ENCODE results near the gene TSBP1.

TSBP1 gene

GRCh38 chr6:32386040-32386439 lies 14.3 kb upstream of the TSBP1 start:
- DNase-seq = no peak
- H3K27ac ChIP-seq = no peak overlapping the region
- no peak overlapping the region for H3K4me3 ChIP-seq (ENCODE audit: low read depth, low read length)
- H3K36me3 ChIP-seq (replicated peaks) = no peaks in the 10 kb centered on the region
- in situ Hi-C loops (cut with HindIII; ENCODE audit: low pct_ligation_motif_present, low sequenced_read_pairs) = no loop called here
- no peak for TF ChIP-seq CTCF (IDR thresholded peaks at IDR 0.05; ENCODE audit: low read depth, low read length, missing control alignments)
- H3K27me3 ChIP-seq (replicated peaks) = peaks cover 2% of the 10 kb centered on the region

GRCh38 chr6:32382757-32383420 lies 11.2 kb upstream of the TSBP1 start:
- Histone ChIP-seq H3K27me3 (replicated peaks) (peaks cover 2% of the 10 kb centered on the region), H3K4me3 (ENCODE audit: low read depth, low read length) (no peak overlapping the region), H3K36me3 (replicated peaks) (no peaks in the 10 kb centered on the region), H3K27ac (no peak overlapping the region)
- no peak for DNase-seq
- TF ChIP-seq CTCF (IDR thresholded peaks at IDR 0.05; ENCODE audit: low read depth, low read length, missing control alignments) = no peak
- in situ Hi-C loops (cut with HindIII; ENCODE audit: low pct_ligation_motif_present, low sequenced_read_pairs) = no loop called here

- DNase-seq = no peak
- Histone ChIP-seq H3K27me3 (replicated peaks) (no peaks in the 10 kb centered on the region), H3K4me3 (ENCODE audit: low read depth, low read length) (no peak overlapping the region), H3K36me3 (replicated peaks) (no peaks in the 10 kb centered on the region), H3K27ac (no peak overlapping the region)
- no peak for TF ChIP-seq CTCF (IDR thresholded peaks at IDR 0.05; ENCODE audit: low read depth, low read length, missing control alignments)
- in situ Hi-C loops (cut with HindIII; ENCODE audit: low pct_ligation_motif_present, low sequenced_read_pairs) = no loop called here
Observed at GRCh38 chr6:32379545-32379944, 7.8 kb upstream of the TSBP1 start.

GRCh38 chr6:32375739-32376529 lies 4.2 kb upstream of the TSBP1 start:
- Histone ChIP-seq H3K27ac (no peak overlapping the region), H3K36me3 (replicated peaks) (no peaks in the 10 kb centered on the region), H3K27me3 (replicated peaks) (no peaks in the 10 kb centered on the region), H3K4me3 (ENCODE audit: low read depth, low read length) (no peak overlapping the region)
- in situ Hi-C loops (cut with HindIII; ENCODE audit: low pct_ligation_motif_present, low sequenced_read_pairs) = no loop called here
- no peak for DNase-seq
- TF ChIP-seq CTCF (IDR thresholded peaks at IDR 0.05; ENCODE audit: low read depth, low read length, missing control alignments) = no peak

GRCh38 chr6:32371229-32371628 lies 474 bp downstream of the TSBP1 start:
- H3K27me3 ChIP-seq (replicated peaks) = no peaks in the 10 kb centered on the region
- TF ChIP-seq CTCF (IDR thresholded peaks at IDR 0.05; ENCODE audit: low read depth, low read length, missing control alignments) = no peak
- in situ Hi-C loops (cut with HindIII; ENCODE audit: low pct_ligation_motif_present, low sequenced_read_pairs) = no loop called here
- H3K36me3 ChIP-seq (replicated peaks) = no peaks in the 10 kb centered on the region
- no peak overlapping the region for H3K4me3 ChIP-seq (ENCODE audit: low read depth, low read length)
- no peak for DNase-seq
- H3K27ac ChIP-seq = peak overlapping the region; percentile 31

Data from brain microvascular endothelial cell (primary cell).